CD4-positive, alpha-beta T cell treated with Interferon alpha-2 for 1 hour (primary cell): Measurements from ENCODE around the gene ITGB4.

Experiments used
- DNase-seq, 2 donors: peaks; one replicate each; pipeline ENCODE4 v3.0.0-alpha.2; 2020 to 2022

Gene ITGB4

GRCh38 chr17:75803883-75804282 lies 82.6 kb downstream of the ITGB4 start:
- DNase-seq = no peak

GRCh38 chr17:75806822-75807500 lies 85.7 kb downstream of the ITGB4 start:
- no peak for DNase-seq
